OCI-LY1 (cell line): ENCODE data around the gene ITGAX.

Experiments used
- H2AFZ ChIP-seq: fragments of 200-600 bp; sonication (generic), shearing (Covaris generic); 2 replicates; pipeline ENCODE4 v1.6.0; 2014; ENCODE audit warnings: antibody characterized with exemption, mild to moderate bottlenecking, low read length
- H3F3A ChIP-seq: fragments of 200-600 bp; sonication (generic), shearing (Covaris generic); 2 replicates; pipeline ENCODE4 v1.6.0; 2014; ENCODE audit warnings: mild to moderate bottlenecking, antibody characterized with exemption, low read length, moderate library complexity; ENCODE audit not compliant: insufficient read depth
- H3K27ac ChIP-seq: fragments of 200-600 bp; sonication (generic); 2 replicates; pipeline ENCODE4 v1.5.1; 2014; ENCODE audit warnings: low read length, mixed run types, mild to moderate bottlenecking, low read depth; ENCODE audit not compliant: poor library complexity, severe bottlenecking
- H3K27me3 ChIP-seq: fragments of 200-600 bp; sonication (generic); 2 replicates; pipeline ENCODE4 v1.6.0; 2014; ENCODE audit warnings: antibody characterized with exemption, mild to moderate bottlenecking, low read length, moderate library complexity; ENCODE audit not compliant: insufficient read depth
- H3K36me3 ChIP-seq: fragments of 200-600 bp; sonication (generic); 2 replicates; pipeline ENCODE4 v1.6.1; 2014; ENCODE audit warnings: mild to moderate bottlenecking, antibody characterized with exemption, low read length, moderate library complexity, mixed read lengths; ENCODE audit not compliant: insufficient read depth
- H3K4me1 ChIP-seq: fragments of 200-600 bp; sonication (generic); 2 replicates; pipeline ENCODE4 v1.5.1; 2014; ENCODE audit warnings: mild to moderate bottlenecking, low read length, moderate library complexity; ENCODE audit not compliant: insufficient read depth, severe bottlenecking
- H3K4me2 ChIP-seq: fragments of 200-600 bp; sonication (generic), shearing (Covaris generic); 2 replicates; pipeline ENCODE4 v1.6.1; 2014; ENCODE audit warnings: low read length
- H3K4me3 ChIP-seq: fragments of 200-600 bp; sonication (generic); 2 replicates; pipeline ENCODE4 v1.5.1; 2014; ENCODE audit warnings: low read length, low read depth, mild to moderate bottlenecking, mixed read lengths; ENCODE audit not compliant: poor library complexity, severe bottlenecking
- H3K79me2 ChIP-seq: fragments of 200-600 bp; shearing (Covaris generic); 2 replicates; pipeline ENCODE4 v1.6.1; 2016; ENCODE audit warnings: mixed run types, low read length, mixed read lengths; ENCODE audit not compliant: insufficient read depth
- H3K9ac ChIP-seq: fragments of 200-600 bp; sonication (generic), shearing (Covaris generic); 2 replicates; pipeline ENCODE4 v1.6.1; 2014; ENCODE audit warnings: mild to moderate bottlenecking, low read length, mixed read lengths
- H3K9me2 ChIP-seq: fragments of 200-600 bp; sonication (generic), shearing (Covaris generic); 2 replicates; pipeline ENCODE4 v1.6.1; 2014; ENCODE audit warnings: low read depth, mild to moderate bottlenecking, low read length, mixed read lengths
- H3K9me3 ChIP-seq: fragments of 200-600 bp; shearing (Covaris generic); 2 replicates; pipeline ENCODE4 v1.6.1; 2014; ENCODE audit warnings: low read length, mixed read lengths
- H4K20me1 ChIP-seq: fragments of 200-600 bp; sonication (generic), shearing (Covaris generic); 2 replicates; pipeline ENCODE4 v1.6.0; 2016; ENCODE audit warnings: mild to moderate bottlenecking, low read length; ENCODE audit not compliant: insufficient read depth
- EZH2 ChIP-seq: fragments of 200-600 bp; sonication (generic), shearing (Covaris generic); IDR thresholded peaks from 2 replicates; pipeline ENCODE4 v1.8.0; 2017; ENCODE audit warnings: borderline replicate concordance, mixed run types, mild to moderate bottlenecking, antibody characterized with exemption, low read length, moderate library complexity, mixed read lengths
- TF ChIP-seq, protein P1 (sequence below): fragments of 200-600 bp; sonication (generic), shearing (Covaris generic); IDR thresholded peaks from 2 replicates; pipeline ENCODE4 v1.5.1; 2017; ENCODE audit warnings: mild to moderate bottlenecking, antibody characterized with exemption, low read length, moderate library complexity, mixed read lengths

The ITGAX gene

DNA sequence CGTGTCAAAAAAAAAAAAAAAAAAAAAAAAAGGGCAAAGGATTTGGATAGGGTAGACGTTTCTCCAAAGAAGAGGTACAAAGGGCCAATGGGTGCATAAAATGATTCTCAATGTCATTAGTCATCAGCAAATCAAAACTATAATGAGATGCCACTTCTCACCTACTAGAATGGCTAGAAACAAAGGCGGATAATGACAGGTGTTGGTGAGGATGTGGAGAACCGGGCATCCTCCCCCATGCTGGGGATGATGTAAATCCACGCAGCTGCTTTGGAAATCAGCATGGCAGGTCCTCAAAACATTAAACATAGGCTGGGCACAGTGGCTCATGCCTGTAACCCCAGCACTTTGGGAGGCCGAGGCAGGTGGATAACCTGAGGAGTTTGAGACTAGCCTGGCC lies 9.4 kb downstream of the ITGAX start:
- no peak overlapping the region for H3K4me2 ChIP-seq
- H3K27me3 ChIP-seq = no peaks in the 10 kb centered on the region
- no peak overlapping the region for H2AFZ ChIP-seq
- H3K27ac ChIP-seq = no peak overlapping the region
- H3K9me2 ChIP-seq = no peaks in the 10 kb centered on the region
- no peaks in the 10 kb centered on the region for H3F3A ChIP-seq
- no peaks in the 10 kb centered on the region for H3K9me3 ChIP-seq
- H3K79me2 ChIP-seq = no peaks in the 10 kb centered on the region
- H3K36me3 ChIP-seq = no peaks in the 10 kb centered on the region
- H4K20me1 ChIP-seq = no peaks in the 10 kb centered on the region
- no peak overlapping the region for H3K4me3 ChIP-seq
- TF ChIP-seq, protein P1, sequence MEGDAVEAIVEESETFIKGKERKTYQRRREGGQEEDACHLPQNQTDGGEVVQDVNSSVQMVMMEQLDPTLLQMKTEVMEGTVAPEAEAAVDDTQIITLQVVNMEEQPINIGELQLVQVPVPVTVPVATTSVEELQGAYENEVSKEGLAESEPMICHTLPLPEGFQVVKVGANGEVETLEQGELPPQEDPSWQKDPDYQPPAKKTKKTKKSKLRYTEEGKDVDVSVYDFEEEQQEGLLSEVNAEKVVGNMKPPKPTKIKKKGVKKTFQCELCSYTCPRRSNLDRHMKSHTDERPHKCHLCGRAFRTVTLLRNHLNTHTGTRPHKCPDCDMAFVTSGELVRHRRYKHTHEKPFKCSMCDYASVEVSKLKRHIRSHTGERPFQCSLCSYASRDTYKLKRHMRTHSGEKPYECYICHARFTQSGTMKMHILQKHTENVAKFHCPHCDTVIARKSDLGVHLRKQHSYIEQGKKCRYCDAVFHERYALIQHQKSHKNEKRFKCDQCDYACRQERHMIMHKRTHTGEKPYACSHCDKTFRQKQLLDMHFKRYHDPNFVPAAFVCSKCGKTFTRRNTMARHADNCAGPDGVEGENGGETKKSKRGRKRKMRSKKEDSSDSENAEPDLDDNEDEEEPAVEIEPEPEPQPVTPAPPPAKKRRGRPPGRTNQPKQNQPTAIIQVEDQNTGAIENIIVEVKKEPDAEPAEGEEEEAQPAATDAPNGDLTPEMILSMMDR = no peak
- no peak for TF ChIP-seq EZH2
- no peaks in the 10 kb centered on the region for H3K4me1 ChIP-seq
- no peak overlapping the region for H3K9ac ChIP-seq

DNA sequence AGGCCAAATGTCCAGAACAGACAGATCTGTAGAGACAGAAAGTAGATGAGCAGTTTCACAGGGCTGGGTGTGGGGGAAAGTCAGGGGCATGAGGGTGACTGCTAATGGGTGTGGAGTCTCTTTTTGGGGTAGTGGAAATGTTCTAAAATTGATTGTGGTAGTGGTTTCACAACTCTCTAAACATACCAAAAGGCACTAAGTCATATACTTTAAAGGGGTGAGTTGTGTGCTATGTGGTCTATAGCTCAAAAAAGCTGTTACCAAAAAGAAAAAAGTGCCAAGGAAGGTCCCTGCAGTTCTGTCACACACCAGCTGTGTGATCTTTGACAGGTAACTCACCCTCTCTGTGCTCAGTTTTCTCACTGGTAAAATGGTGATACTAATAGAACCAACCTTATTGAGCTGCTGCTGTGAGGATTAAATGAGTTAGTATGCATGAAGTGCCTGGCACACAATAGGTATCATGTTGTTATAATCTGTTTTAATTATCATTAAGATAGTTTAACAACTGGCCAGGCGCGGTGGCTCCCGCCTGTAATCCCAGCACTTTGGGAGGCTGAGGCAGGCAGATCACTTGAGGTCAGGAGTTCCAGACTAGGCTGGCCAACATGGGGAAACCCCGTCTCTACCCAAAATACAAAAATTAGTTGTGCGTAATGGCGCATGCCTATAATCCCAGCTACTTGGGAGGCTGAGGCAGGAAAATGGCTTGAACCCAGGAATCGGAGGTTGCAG lies 10.3 kb downstream of the ITGAX start:
- H2AFZ ChIP-seq = no peak overlapping the region
- H3F3A ChIP-seq = no peaks in the 10 kb centered on the region
- H4K20me1 ChIP-seq = no peaks in the 10 kb centered on the region
- H3K4me3 ChIP-seq = no peak overlapping the region
- H3K4me2 ChIP-seq = no peak overlapping the region
- no peak for TF ChIP-seq EZH2
- TF ChIP-seq, protein P1 = no peak
- H3K36me3 ChIP-seq = no peaks in the 10 kb centered on the region
- no peak overlapping the region for H3K9ac ChIP-seq
- no peaks in the 10 kb centered on the region for H3K79me2 ChIP-seq
- no peak overlapping the region for H3K27ac ChIP-seq
- H3K27me3 ChIP-seq = no peaks in the 10 kb centered on the region
- no peaks in the 10 kb centered on the region for H3K9me2 ChIP-seq
- no peaks in the 10 kb centered on the region for H3K4me1 ChIP-seq
- H3K9me3 ChIP-seq = no peaks in the 10 kb centered on the region

DNA sequence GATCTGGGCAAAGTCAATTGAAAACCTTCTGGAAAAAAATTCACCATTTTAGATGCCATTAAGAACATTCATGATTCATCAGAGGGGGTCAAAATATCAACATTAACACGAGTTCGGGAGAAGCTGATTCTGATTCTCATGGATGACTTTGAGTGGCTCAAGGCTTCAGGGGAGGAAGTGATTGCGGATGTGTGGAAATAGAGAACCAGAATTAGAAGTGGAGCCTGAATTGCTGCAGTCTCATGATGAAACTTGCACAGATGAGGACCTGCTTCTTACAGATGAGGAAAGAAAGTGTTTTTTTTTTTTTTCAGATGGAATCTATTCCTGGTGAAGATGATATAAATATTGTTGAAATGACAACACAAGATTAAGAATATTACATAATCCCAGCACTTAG lies 12.9 kb downstream of the ITGAX start:
- Histone ChIP-seq H3F3A (no peaks in the 10 kb centered on the region), H3K79me2 (no peaks in the 10 kb centered on the region), H3K9ac (no peak overlapping the region), H3K4me1 (no peaks in the 10 kb centered on the region), H3K4me2 (no peak overlapping the region), H3K4me3 (no peak overlapping the region), H2AFZ (no peak overlapping the region), H3K9me3 (no peaks in the 10 kb centered on the region), H3K27ac (no peak overlapping the region), H3K27me3 (no peaks in the 10 kb centered on the region), H3K36me3 (no peaks in the 10 kb centered on the region), H3K9me2 (no peaks in the 10 kb centered on the region), H4K20me1 (no peaks in the 10 kb centered on the region)
- no peak for TF ChIP-seq EZH2
- TF ChIP-seq, protein P1 = no peak
